GM19372 (cell line): ENCODE measurements around the gene OLIG1.

ENCODE experiments used
- ATAC-seq: cut with Tn5 transposase; IDR thresholded peaks from one replicate; pipeline ENCODE4 v1.9.1; 2021; ENCODE audit warnings: mild to moderate bottlenecking, low read depth, moderate library complexity; ENCODE audit not compliant: unreplicated experiment

The OLIG1 gene, protein sequence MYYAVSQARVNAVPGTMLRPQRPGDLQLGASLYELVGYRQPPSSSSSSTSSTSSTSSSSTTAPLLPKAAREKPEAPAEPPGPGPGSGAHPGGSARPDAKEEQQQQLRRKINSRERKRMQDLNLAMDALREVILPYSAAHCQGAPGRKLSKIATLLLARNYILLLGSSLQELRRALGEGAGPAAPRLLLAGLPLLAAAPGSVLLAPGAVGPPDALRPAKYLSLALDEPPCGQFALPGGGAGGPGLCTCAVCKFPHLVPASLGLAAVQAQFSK

DNA sequence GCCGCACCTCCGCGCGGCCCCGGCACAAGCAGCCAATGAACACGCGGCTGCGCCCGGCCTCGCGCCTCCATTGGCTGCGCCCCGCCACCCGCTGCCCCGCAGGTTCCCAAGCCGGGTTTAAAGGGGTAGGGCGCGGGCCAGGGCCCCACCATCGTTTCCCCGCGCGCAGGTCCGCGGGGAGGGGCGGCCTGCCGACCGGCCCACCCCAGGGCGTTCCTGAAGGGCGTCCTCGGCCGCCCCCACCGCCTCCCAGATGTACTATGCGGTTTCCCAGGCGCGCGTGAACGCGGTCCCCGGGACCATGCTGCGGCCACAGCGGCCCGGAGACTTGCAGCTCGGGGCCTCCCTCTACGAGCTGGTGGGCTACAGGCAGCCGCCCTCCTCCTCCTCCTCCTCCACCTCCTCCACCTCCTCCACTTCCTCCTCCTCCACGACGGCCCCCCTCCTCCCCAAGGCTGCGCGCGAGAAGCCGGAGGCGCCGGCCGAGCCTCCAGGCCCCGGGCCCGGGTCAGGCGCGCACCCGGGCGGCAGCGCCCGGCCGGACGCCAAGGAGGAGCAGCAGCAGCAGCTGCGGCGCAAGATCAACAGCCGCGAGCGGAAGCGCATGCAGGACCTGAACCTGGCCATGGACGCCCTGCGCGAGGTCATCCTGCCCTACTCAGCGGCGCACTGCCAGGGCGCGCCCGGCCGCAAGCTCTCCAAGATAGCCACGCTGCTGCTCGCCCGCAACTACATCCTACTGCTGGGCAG, at the start of gene OLIG1:
Gene OLIG1 (plus strand): TSS at position 148 of the 750 bp plus-strand sequence. CDS start 106 bp downstream, at position 254.
- no peak for ATAC-seq

DNA sequence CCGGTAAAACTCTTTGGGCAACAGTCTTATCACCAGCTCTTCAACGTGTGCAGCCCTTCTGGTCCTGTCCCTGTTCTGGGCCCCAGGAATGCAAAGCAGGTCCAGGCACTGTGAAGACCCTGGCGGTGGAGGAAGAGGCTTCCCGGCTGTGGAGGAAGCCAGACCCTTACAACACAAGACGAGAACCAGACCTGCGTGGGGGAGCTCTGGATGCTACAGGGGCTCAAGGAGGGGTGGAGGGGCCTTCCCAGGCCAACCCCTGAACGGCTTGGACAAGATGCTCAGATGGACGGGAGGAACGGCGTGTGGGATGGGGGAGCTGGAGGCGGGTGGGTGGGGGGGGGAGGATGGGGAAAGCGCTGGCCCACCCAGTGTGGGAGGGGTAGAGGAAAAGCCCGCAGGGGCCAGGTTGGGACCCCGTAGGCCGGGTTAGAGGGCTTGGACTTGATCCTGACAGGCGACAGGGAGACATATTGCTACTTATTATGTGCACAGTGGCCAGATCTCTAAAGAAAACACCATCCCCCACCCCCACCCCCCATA, 49.3 kb upstream of the OLIG1 start:
- no peak for ATAC-seq

DNA sequence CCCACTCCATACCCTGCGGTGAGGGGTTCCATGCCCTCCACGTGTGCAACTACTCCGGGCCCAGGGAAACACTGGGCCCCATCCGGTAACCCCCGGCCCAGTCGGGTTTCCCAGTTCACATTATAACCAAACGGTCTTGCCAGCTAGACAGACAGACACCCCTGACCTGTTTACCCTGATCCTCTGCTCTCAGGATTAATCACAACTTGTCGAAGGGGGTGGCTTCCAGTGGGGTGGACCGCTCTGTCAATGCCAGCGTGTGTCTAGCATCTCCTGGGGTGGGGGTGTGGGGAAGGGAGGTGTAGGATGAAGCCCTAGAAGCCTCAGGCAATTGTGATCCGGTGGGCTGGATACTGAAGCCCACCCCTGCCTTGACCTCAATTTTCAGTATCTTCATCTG, 48.8 kb upstream of the OLIG1 start:
- no peak for ATAC-seq

DNA sequence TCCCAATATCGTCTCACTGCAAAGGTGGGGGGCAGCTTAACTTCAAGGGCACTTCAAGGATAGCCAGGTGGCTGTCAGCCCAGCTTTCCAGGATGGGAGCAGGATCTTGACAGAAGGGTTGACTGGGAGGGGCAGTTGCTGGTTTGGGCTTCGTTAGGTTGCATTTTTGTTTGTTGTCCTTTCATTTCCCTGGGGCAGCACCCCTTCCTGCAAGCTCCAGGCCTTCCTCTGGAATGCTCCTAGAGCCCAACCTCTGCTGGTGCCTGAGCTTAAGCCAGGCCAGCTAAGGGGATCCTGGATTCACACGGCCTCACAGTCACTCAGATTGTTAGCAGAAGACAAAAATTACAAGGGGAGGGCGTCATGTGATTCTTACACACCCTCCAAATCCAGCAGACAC, 48.3 kb upstream of the OLIG1 start:
- ATAC-seq: no peak

DNA sequence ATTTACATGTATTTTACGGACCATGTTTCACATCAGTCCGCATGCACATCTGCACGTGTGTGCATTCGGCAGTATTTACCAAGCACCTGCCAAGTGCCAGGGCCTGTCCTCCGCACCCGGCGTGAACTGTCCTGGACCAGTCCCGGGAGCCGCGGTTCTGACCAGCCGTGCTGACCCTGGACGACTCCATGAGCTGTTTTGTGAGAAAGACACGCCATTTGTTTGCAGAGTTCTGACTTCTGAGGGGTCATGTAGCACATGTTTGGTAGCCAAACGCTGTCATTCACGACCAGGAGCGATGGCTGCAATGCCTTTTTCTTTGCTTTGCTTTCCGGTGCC, 47.5 kb upstream of the OLIG1 start:
- no peak for ATAC-seq

DNA sequence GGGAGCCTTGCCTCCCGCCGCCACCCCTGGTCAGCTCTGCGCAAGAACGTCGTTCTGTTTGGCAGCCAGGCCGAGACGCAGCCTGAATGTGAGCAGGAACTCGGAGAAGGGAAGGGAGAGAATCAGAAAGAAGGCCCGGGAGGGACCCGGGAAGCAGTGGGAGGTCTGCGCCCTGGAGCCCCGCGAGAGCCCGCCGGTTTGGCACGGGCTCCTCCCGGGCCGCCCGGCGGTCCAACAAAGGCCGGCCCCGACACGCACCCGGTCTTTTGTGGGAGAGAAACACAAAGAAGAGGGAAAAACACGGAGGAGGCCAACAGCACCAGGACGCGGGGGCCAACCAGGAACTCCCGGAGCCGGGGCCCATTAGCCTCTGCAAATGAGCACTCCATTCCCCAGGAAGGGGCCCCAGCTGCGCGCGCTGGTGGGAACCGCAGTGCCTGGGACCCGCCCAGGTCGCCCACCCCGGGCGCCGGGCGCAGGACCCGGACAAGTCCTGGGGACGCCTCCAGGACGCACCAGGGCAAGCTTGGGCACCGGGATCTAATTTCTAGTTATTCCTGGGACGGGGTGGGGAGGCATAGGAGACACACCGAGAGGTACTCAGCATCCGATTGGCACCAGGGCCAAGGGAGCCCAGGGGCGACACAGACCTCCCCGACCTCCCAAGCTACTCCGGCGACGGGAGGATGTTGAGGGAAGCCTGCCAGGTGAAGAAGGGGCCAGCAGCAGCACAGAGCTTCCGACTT, 46.9 kb upstream of the OLIG1 start:
- no peak for ATAC-seq

DNA sequence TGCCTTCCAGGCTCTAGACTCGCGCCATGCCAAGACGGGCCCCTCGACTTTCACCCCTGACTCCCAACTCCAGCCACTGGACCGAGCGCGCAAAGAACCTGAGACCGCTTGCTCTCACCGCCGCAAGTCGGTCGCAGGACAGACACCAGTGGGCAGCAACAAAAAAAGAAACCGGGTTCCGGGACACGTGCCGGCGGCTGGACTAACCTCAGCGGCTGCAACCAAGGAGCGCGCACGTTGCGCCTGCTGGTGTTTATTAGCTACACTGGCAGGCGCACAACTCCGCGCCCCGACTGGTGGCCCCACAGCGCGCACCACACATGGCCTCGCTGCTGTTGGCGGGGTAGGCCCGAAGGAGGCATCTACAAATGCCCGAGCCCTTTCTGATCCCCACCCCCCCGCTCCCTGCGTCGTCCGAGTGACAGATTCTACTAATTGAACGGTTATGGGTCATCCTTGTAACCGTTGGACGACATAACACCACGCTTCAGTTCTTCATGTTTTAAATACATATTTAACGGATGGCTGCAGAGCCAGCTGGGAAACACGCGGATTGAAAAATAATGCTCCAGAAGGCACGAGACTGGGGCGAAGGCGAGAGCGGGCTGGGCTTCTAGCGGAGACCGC, 46.3 kb upstream of the OLIG1 start:
- ATAC-seq: no peak

DNA sequence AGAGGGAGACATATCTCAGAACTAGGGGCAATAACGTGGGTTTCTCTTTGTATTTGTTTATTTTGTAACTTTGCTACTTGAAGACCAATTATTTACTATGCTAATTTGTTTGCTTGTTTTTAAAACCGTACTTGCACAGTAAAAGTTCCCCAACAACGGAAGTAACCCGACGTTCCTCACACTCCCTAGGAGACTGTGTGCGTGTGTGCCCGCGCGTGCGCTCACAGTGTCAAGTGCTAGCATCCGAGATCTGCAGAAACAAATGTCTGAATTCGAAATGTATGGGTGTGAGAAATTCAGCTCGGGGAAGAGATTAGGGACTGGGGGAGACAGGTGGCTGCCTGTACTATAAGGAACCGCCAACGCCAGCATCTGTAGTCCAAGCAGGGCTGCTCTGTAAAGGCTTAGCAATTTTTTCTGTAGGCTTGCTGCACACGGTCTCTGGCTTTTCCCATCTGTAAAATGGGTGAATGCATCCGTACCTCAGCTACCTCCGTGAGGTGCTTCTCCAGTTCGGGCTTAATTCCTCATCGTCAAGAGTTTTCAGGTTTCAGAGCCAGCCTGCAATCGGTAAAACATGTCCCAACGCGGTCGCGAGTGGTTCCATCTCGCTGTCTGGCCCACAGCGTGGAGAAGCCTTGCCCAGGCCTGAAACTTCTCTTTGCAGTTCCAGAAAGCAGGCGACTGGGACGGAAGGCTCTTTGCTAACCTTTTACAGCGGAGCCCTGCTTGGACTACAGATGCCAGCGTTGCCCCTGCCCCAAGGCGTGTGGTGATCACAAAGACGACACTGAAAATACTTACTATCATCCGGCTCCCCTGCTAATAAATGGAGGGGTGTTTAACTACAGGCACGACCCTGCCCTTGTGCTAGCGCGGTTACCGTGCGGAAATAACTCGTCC, 45.5 kb upstream of the OLIG1 start:
- ATAC-seq: no peak

DNA sequence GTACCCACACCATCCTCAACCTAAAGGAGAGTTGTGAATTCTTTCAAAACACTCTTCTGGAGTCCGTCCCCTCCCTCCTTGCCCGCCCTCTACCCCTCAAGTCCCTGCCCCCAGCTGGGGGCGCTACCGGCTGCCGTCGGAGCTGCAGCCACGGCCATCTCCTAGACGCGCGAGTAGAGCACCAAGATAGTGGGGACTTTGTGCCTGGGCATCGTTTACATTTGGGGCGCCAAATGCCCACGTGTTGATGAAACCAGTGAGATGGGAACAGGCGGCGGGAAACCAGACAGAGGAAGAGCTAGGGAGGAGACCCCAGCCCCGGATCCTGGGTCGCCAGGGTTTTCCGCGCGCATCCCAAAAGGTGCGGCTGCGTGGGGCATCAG, 44.8 kb upstream of the OLIG1 start:
- no peak for ATAC-seq

DNA sequence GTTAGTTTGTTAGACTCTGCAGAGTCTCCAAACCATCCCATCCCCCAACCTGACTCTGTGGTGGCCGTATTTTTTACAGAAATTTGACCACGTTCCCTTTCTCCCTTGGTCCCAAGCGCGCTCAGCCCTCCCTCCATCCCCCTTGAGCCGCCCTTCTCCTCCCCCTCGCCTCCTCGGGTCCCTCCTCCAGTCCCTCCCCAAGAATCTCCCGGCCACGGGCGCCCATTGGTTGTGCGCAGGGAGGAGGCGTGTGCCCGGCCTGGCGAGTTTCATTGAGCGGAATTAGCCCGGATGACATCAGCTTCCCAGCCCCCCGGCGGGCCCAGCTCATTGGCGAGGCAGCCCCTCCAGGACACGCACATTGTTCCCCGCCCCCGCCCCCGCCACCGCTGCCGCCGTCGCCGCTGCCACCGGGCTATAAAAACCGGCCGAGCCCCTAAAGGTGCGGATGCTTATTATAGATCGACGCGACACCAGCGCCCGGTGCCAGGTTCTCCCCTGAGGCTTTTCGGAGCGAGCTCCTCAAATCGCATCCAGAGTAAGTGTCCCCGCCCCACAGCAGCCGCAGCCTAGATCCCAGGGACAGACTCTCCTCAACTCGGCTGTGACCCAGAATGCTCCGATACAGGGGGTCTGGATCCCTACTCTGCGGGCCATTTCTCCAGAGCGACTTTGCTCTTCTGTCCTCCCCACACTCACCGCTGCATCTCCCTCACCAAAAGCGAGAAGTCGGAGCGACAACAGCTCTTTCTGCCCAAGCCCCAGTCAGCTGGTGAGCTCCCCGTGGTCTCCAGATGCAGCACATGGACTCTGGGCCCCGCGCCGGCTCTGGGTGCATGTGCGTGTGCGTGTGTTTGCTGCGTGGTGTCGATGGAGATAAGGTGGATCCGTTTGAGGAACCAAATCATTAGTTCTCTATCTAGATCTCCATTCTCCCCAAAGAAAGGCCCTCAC, 44.2 kb upstream of the OLIG1 start, which contains the start of gene OLIG2:
Gene OLIG2 (plus strand): TSS at position 447 of the 954 bp plus-strand sequence. CDS start 928 bp downstream, outside the sequence.
- no peak for ATAC-seq

DNA sequence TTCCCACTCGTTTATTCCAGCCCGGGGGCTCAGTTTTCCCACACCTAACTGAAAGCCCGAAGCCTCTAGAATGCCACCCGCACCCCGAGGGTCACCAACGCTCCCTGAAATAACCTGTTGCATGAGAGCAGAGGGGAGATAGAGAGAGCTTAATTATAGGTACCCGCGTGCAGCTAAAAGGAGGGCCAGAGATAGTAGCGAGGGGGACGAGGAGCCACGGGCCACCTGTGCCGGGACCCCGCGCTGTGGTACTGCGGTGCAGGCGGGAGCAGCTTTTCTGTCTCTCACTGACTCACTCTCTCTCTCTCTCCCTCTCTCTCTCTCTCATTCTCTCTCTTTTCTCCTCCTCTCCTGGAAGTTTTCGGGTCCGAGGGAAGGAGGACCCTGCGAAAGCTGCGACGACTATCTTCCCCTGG, 43.5 kb upstream of the OLIG1 start:
- ATAC-seq: no peak

DNA sequence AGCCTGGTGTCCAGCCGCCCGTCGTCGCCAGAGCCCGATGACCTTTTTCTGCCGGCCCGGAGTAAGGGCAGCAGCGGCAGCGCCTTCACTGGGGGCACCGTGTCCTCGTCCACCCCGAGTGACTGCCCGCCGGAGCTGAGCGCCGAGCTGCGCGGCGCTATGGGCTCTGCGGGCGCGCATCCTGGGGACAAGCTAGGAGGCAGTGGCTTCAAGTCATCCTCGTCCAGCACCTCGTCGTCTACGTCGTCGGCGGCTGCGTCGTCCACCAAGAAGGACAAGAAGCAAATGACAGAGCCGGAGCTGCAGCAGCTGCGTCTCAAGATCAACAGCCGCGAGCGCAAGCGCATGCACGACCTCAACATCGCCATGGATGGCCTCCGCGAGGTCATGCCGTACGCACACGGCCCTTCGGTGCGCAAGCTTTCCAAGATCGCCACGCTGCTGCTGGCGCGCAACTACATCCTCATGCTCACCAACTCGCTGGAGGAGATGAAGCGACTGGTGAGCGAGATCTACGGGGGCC, 43.0 kb upstream of the OLIG1 start:
- no peak for ATAC-seq

DNA sequence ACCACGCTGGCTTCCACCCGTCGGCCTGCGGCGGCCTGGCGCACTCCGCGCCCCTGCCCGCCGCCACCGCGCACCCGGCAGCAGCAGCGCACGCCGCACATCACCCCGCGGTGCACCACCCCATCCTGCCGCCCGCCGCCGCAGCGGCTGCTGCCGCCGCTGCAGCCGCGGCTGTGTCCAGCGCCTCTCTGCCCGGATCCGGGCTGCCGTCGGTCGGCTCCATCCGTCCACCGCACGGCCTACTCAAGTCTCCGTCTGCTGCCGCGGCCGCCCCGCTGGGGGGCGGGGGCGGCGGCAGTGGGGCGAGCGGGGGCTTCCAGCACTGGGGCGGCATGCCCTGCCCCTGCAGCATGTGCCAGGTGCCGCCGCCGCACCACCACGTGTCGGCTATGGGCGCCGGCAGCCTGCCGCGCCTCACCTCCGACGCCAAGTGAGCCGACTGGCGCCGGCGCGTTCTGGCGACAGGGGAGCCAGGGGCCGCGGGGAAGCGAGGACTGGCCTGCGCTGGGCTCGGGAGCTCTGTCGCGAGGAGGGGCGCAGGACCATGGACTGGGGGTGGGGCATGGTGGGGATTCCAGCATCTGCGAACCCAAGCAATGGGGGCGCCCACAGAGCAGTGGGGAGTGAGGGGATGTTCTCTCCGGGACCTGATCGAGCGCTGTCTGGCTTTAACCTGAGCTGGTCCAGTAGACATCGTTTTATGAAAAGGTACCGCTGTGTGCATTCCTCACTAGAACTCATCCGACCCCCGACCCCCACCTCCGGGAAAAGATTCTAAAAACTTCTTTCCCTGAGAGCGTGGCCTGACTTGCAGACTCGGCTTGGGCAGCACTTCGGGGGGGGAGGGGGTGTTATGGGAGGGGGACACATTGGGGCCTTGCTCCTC, 42.3 kb upstream of the OLIG1 start:
- ATAC-seq: no peak

DNA sequence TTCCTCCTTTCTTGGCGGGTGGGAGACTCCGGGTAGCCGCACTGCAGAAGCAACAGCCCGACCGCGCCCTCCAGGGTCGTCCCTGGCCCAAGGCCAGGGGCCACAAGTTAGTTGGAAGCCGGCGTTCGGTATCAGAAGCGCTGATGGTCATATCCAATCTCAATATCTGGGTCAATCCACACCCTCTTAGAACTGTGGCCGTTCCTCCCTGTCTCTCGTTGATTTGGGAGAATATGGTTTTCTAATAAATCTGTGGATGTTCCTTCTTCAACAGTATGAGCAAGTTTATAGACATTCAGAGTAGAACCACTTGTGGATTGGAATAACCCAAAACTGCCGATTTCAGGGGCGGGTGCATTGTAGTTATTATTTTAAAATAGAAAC, 41.7 kb upstream of the OLIG1 start:
- ATAC-seq: no peak

DNA sequence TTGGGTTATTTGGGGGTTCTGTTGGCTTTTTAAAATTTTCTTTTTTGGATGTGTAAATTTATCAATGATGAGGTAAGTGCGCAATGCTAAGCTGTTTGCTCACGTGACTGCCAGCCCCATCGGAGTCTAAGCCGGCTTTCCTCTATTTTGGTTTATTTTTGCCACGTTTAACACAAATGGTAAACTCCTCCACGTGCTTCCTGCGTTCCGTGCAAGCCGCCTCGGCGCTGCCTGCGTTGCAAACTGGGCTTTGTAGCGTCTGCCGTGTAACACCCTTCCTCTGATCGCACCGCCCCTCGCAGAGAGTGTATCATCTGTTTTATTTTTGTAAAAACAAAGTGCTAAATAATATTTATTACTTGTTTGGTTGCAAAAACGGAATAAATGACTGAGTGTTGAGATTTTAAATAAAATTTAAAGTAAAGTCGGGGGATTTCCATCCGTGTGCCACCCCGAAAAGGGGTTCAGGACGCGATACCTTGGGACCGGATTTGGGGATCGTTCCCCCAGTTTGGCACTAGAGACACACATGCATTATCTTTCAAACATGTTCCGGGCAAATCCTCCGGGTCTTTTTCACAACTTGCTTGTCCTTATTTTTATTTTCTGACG, 41.1 kb upstream of the OLIG1 start:
- ATAC-seq: no peak

DNA sequence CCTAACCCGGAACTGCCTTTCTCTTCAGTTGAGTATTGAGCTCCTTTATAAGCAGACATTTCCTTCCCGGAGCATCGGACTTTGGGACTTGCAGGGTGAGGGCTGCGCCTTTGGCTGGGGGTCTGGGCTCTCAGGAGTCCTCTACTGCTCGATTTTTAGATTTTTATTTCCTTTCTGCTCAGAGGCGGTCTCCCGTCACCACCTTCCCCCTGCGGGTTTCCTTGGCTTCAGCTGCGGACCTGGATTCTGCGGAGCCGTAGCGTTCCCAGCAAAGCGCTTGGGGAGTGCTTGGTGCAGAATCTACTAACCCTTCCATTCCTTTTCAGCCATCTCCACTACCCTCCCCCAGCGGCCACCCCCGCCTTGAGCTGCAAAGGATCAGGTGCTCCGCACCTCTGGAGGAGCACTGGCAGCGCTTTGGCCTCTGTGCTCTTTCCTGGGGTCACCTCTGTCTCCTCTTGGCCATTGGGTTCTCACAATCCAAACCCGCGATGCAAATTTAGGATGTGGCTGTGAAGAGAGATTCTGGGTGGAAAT, 40.5 kb upstream of the OLIG1 start:
- no peak for ATAC-seq

DNA sequence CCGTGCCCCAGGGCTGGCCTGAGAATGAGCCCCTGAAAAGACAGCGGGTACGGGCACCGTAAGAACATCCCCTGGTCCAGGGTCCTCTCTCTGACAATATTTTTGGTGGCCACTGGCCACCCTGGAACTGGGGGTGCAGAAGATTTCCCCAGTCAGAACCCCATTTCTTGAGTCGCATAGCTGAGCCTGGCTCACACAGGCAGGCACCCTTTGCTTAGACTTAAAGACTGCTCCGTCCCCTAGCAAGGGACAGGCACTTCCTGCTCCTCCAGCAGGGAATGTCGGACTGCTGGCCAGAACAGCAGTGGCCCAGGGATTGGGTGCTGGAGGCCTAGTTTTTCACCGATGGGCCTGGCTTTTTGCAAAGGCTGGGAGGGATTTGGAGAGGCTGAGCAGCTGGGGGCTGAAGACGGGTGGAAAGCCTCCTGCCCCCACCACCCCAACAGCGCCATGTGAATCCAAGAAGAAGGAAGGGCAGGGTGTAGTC, 39.9 kb upstream of the OLIG1 start:
- no peak for ATAC-seq
